HepG2 (cell line): Measurements from ENCODE around the gene CYP2U1. TPM values are rescaled to one million over a fixed set of nuclear protein-coding genes. Genes with fewer than 3 reads are reported as not detected.
A peak's percentile ranks its signal among the peaks of the same experiment; 100 is the strongest.

Experiments used
- DRAP1 ChIP-seq: IDR thresholded peaks from 2 replicates; pipeline ENCODE4 v1.6.1; 2016; ENCODE audit warnings: missing genetic modification reagents, missing compliant biosample characterization
- GZF1 ChIP-seq: sonication (generic); formaldehyde crosslinking; IDR thresholded peaks from 2 replicates; pipeline ENCODE4 v1.5.1; 2020; ENCODE audit warnings: mild to moderate bottlenecking, missing genetic modification reagents
- HHEX ChIP-seq: IDR thresholded peaks from 2 replicates; pipeline ENCODE4 v1.6.1; 2016; ENCODE audit warnings: control low read depth
- HNF4A ChIP-seq: sonication (generic); formaldehyde crosslinking; IDR thresholded peaks from 2 replicates; pipeline ENCODE4 v1.4.0; 2020; ENCODE audit warnings: missing genetic modification reagents
- LBX2 ChIP-seq: sonication (generic); formaldehyde crosslinking; IDR thresholded peaks from 2 replicates; pipeline ENCODE4 v1.5.0; 2020; ENCODE audit warnings: missing genetic modification reagents, mild to moderate bottlenecking, borderline replicate concordance
- MYNN ChIP-seq: sonication (generic); formaldehyde crosslinking; IDR thresholded peaks from 2 replicates; pipeline ENCODE4 v1.4.0; 2020; ENCODE audit warnings: mild to moderate bottlenecking, low read depth, missing genetic modification reagents
- NFKBIZ ChIP-seq: IDR thresholded peaks from 2 replicates; pipeline ENCODE4 v1.6.1; 2018; ENCODE audit warnings: missing genetic modification reagents, missing compliant biosample characterization
- NFYB ChIP-seq: sonication (generic); formaldehyde crosslinking; IDR thresholded peaks from 2 replicates; pipeline ENCODE4 v1.4.0; 2020; ENCODE audit warnings: missing genetic modification reagents
- REPIN1 ChIP-seq: sonication (generic); formaldehyde crosslinking; IDR thresholded peaks from 2 replicates; pipeline ENCODE4 v1.8.0; 2022; ENCODE audit warnings: missing genetic modification reagents, low read depth, mild to moderate bottlenecking, borderline replicate concordance
- RNF2 ChIP-seq: fragments of 450-650 bp; conservative IDR thresholded peaks from 2 replicates; pipeline ENCODE4 v1.6.1; 2016; ENCODE audit warnings: low read depth
- SIN3B ChIP-seq: fragments of 150-350 bp; IDR thresholded peaks from 2 replicates; pipeline ENCODE4 v1.6.1; 2014; ENCODE audit warnings: low read length
- SOX6 ChIP-seq, 2 experiments: fragments of 450-650 bp in 1 of 2; sonication (generic) in 1 of 2; formaldehyde crosslinking in 1 of 2; IDR thresholded peaks; 2 replicates each; pipeline versions ENCODE4 v1.4.0 to v1.6.1; 2017 to 2020; ENCODE audit warnings: antibody characterized with exemption in 1 of 2, mild to moderate bottlenecking in 1 of 2, missing genetic modification reagents in 1 of 2
- ZBTB10 ChIP-seq: sonication (generic); formaldehyde crosslinking; IDR thresholded peaks from 2 replicates; pipeline ENCODE4 v1.4.0; 2020; ENCODE audit warnings: missing genetic modification reagents, borderline replicate concordance
- ZBTB2 ChIP-seq: sonication (generic); formaldehyde crosslinking; IDR thresholded peaks from 2 replicates; pipeline ENCODE4 v1.8.0; 2022; ENCODE audit warnings: low read depth, missing genetic modification reagents
- ZNF275 ChIP-seq: sonication (generic); formaldehyde crosslinking; IDR thresholded peaks from 2 replicates; pipeline ENCODE4 v1.8.0; 2022; ENCODE audit warnings: missing genetic modification reagents, mild to moderate bottlenecking, inconsistent platforms, borderline replicate concordance
- ZNF3 ChIP-seq: IDR thresholded peaks from 2 replicates; pipeline ENCODE4 v1.7.0; 2017; ENCODE audit warnings: inconsistent platforms
- ZNF577 ChIP-seq: sonication (generic); formaldehyde crosslinking; IDR thresholded peaks from 2 replicates; pipeline ENCODE4 v1.4.0; 2020; ENCODE audit warnings: mild to moderate bottlenecking, low read depth, missing genetic modification reagents, borderline replicate concordance
- ZNF614 ChIP-seq: IDR thresholded peaks from 2 replicates; pipeline ENCODE4 v1.6.1; 2018; ENCODE audit warnings: missing biosample characterization, missing genetic modification reagents, inconsistent platforms, borderline replicate concordance
- ZNF709 ChIP-seq: sonication (generic); formaldehyde crosslinking; IDR thresholded peaks from 2 replicates; pipeline ENCODE4 v1.5.0; 2020; ENCODE audit warnings: mild to moderate bottlenecking, missing genetic modification reagents
- ZNF747 ChIP-seq: sonication (generic); formaldehyde crosslinking; IDR thresholded peaks from 2 replicates; pipeline ENCODE4 v1.8.1; 2023; ENCODE audit warnings: missing genetic modification reagents, mild to moderate bottlenecking, borderline replicate concordance
- ZNF850 ChIP-seq: sonication (generic); formaldehyde crosslinking; conservative IDR thresholded peaks from 2 replicates; pipeline ENCODE4 v1.9.0; 2021; ENCODE audit warnings: mild to moderate bottlenecking, missing genetic modification reagents
- polyA plus RNA-seq, 8 experiments: library from polyadenylated mRNA; depleted of rRNA in 3 of 8; stranded (reverse) in 7 of 8; unstranded in 1 of 8; fragments of >200 nt; fragmentation: Illumina TruSeq in 4 of 8; extraction: Trizol in 4 of 8; gene quantifications; 2 replicates each; pipeline versions ENCODE4 v1.2.1 to v1.2.3, GENCODE V29; 2011 to 2016; ENCODE audit warnings: low read depth in 4 of 8, missing spikeins in 1 of 8, mixed read lengths in 1 of 8; ENCODE audit not compliant: insufficient read depth in 1 of 8
- total RNA-seq, 5 experiments: library from RNA; depleted of rRNA; stranded (reverse); fragments of >200 nt; fragmentation: Illumina TruSeq; extraction: Trizol; gene quantifications; 2 replicates each; pipeline ENCODE4 v1.2.3, GENCODE V29; 2016; ENCODE audit warnings: low read depth in 1 of 5

The CYP2U1 gene
- total and polyA plus RNA-seq, 2 of the 13 experiments (the other 11 are each of a cell fraction or from before 2014, with no cell fraction given) = 1.4 to 3.4 TPM

- TF ChIP-seq ZNF577 (CRISPR knock-in tag) (no peak), NFYB (CRISPR knock-in tag) (peak; percentile 76), SIN3B (no peak), HHEX (no peak), ZNF709 (peak; percentile 82; the same call in 1 of the 2 replicates), REPIN1 (CRISPR knock-in tag) (peak; percentile 64), ZNF850 (CRISPR knock-in tag) (no peak), GZF1 (CRISPR knock-in tag) (peak; percentile 41; the same call in 1 of the 2 replicates), MYNN (CRISPR knock-in tag) (no peak), ZNF747 (CRISPR knock-in tag) (no peak), ZNF3 (no peak), RNF2 (peak; percentile 73; the same call in 1 of the 2 replicates), ZBTB2 (CRISPR knock-in tag) (0 out of 2 replicates have a peak, but pooled peaks have one; percentile 17), SOX6 (IDR thresholded peaks at IDR 0.05) (no peak), SOX6 (CRISPR knock-in tag; IDR thresholded peaks at IDR 0.05) (0 out of 2 replicates have a peak, but pooled peaks have one; percentile 10), ZNF614 (CRISPR knock-in tag) (no peak), HNF4A (no peak), ZNF275 (CRISPR knock-in tag) (0 out of 2 replicates have a peak, but pooled peaks have one; percentile 65), LBX2 (peak; percentile 42; the same call in 1 of the 2 replicates), ZBTB10 (CRISPR knock-in tag) (0 out of 2 replicates have a peak, but pooled peaks have one; percentile 15), DRAP1 (CRISPR knock-in tag) (peak; percentile 70; the same call in 1 of the 2 replicates), NFKBIZ (no peak)
Measured at GRCh38 chr4:107989537-107990386, 58.4 kb downstream of the CYP2U1 start, which contains the start of gene HADH (continued).
